SK-N-SH (cell line): Measurements from ENCODE around the gene ANKRD12.

ENCODE experiments used
- CTCF ChIP-seq: fragments of 200-600 bp; sonication (generic); IDR thresholded peaks from 2 replicates; pipeline ENCODE4 v1.6.1; 2017; ENCODE audit warnings: antibody characterized with exemption, mild to moderate bottlenecking, moderate library complexity
- FOXJ3 ChIP-seq: sonication (generic); formaldehyde crosslinking; IDR thresholded peaks from 2 replicates; pipeline ENCODE4 v1.5.1; 2020; ENCODE audit warnings: mild to moderate bottlenecking, missing genetic modification reagents
- REST ChIP-seq: IDR thresholded peaks from 2 replicates; pipeline ENCODE4 v1.6.1; 2012; ENCODE audit warnings: mild to moderate bottlenecking, low read depth, low read length, moderate library complexity
- TAF1 ChIP-seq: IDR thresholded peaks from 2 replicates; pipeline ENCODE4 v1.6.1; 2012; ENCODE audit warnings: low read depth, mild to moderate bottlenecking, low read length, moderate library complexity, borderline replicate concordance

- TF ChIP-seq CTCF (no peak), REST (no peak), TAF1 (no peak), FOXJ3 (CRISPR knock-in tag) (no peak)
Observed at GRCh38 chr18:9177466-9177865, 40.9 kb downstream of the ANKRD12 start.
